Nephron progenitor cell (in vitro differentiated cells): ENCODE results near the gene SERPINA3.

Experiments used
- DNase-seq: peaks from one replicate; pipeline ENCODE4 v3.0.0; 2021
- H3K27ac Mint-ChIP-seq: 2 replicates; pipeline ENCODE4 v1.8.0; 2021; ENCODE audit warnings: mild to moderate bottlenecking, moderate library complexity, mixed read lengths
- H3K27me3 Mint-ChIP-seq: 2 replicates; pipeline ENCODE4 v1.8.0; 2021; ENCODE audit warnings: mild to moderate bottlenecking, low read depth, mixed read lengths; ENCODE audit not compliant: poor library complexity
- H3K36me3 Mint-ChIP-seq: 2 replicates; pipeline ENCODE4 v1.8.0; 2021; ENCODE audit warnings: low read depth, mixed read lengths
- H3K4me1 Mint-ChIP-seq: 2 replicates; pipeline ENCODE4 v1.8.0; 2021; ENCODE audit warnings: mixed read lengths
- H3K4me3 Mint-ChIP-seq: 2 replicates; pipeline ENCODE4 v1.8.0; 2021; ENCODE audit warnings: mild to moderate bottlenecking, moderate library complexity, mixed read lengths
- H3K9me3 Mint-ChIP-seq: 2 replicates; pipeline ENCODE4 v1.8.0; 2021; ENCODE audit warnings: mild to moderate bottlenecking, moderate library complexity, mixed read lengths
- TF ChIP-seq, protein P1 (sequence below): fragments of 200-600 bp; sonication (generic); IDR thresholded peaks from 2 replicates; pipeline ENCODE4 v1.5.0; 2021; ENCODE audit warnings: antibody characterized with exemption

The SERPINA3 gene

DNA sequence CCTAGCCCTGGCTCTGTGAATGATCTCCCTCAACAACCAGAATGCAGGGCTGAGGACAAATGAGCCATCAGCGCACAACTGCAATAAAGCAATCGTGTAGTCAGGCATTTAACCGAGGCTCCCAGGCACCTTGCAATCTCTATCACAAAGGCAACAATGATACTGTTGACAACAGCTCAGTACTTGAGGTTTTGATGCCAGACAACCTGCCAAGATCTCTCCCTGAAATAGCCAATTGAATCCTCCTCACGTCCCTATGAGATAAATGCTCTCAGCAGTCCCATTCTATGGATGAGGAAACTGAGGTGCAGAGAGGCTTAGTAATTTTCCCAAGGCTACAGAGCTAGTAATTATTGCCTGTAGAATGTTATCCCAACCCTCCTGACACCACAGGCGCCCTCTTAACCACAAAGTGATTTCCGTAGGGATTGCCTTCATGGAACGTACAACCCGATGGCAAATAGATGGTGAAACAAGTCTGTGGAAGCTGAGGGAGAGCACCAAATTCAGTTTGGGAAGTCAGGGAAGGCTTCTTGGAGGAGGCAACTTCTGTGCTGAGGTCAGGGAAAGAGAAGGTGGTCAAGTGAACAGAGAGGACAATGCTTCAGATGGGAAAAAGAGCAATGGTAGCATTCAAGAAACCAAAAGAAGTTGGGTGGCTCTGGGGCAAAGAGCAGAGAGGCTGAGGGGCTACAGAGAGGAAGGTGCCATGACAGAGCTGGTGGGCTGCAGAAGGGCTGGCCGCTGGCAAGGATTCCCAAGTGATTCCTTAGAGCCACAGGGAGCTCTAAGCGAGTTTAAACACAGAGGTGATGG is 12.6 kb downstream of the SERPINA3 start:
- Mint-ChIP-seq H3K4me1 (no peaks in the 10 kb centered on the region), H3K9me3 (peaks cover 8% of the 10 kb centered on the region), H3K27ac (no peak overlapping the region)

DNA sequence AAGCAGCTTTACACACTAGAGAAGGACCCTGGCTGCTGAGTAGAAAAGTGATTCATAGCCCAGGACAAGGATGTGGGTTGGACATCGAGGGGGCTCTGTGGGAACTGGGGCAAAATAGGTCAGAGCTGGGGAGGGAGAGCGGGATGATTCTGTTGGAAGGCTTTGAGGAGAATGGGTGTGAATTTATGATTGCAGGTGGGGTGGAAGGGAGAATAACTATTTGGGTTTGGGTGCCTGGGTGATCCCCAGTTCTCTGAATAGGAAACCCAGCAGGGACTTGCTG is 13.1 kb downstream of the SERPINA3 start:
- TF ChIP-seq, protein P1, sequence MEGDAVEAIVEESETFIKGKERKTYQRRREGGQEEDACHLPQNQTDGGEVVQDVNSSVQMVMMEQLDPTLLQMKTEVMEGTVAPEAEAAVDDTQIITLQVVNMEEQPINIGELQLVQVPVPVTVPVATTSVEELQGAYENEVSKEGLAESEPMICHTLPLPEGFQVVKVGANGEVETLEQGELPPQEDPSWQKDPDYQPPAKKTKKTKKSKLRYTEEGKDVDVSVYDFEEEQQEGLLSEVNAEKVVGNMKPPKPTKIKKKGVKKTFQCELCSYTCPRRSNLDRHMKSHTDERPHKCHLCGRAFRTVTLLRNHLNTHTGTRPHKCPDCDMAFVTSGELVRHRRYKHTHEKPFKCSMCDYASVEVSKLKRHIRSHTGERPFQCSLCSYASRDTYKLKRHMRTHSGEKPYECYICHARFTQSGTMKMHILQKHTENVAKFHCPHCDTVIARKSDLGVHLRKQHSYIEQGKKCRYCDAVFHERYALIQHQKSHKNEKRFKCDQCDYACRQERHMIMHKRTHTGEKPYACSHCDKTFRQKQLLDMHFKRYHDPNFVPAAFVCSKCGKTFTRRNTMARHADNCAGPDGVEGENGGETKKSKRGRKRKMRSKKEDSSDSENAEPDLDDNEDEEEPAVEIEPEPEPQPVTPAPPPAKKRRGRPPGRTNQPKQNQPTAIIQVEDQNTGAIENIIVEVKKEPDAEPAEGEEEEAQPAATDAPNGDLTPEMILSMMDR = no peak
- Mint-ChIP-seq H3K27me3 (peaks cover 26% of the 10 kb centered on the region), H3K4me3 (no peak overlapping the region), H3K27ac (no peak overlapping the region), H3K4me1 (no peaks in the 10 kb centered on the region), H3K9me3 (peaks cover 3% of the 10 kb centered on the region), H3K36me3 (no peaks in the 10 kb centered on the region)
- no peak for DNase-seq

More for the DNA sequence above, 12.6 kb downstream of the SERPINA3 start:
- TF ChIP-seq, protein P1 = no peak
- no peak overlapping the region for H3K4me3 Mint-ChIP-seq
- no peaks in the 10 kb centered on the region for H3K36me3 Mint-ChIP-seq
- no peak for DNase-seq
- H3K27me3 Mint-ChIP-seq = peaks cover 22% of the 10 kb centered on the region

DNA sequence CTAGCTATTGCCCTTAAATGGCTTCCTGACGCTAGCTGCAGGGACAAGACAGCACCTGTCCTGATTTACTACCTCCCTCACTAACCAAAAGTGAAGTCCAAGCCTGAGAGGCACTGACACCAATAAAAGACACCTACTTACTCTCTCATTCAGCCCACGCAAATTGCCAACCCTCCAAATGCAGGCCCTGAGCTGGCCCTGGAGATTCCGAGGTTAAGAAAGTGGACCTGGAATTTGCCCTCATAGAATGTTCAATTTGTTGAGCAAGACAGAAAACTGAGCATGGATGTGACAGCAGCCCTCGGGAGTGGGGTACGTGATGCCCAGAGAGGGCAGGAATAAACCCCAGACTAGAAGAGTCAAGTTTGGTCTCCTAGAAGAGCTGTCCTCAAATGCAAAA is 16.4 kb downstream of the SERPINA3 start:
- Mint-ChIP-seq H3K27ac (no peak overlapping the region), H3K9me3 (no peaks in the 10 kb centered on the region), H3K27me3 (peaks cover 36% of the 10 kb centered on the region)

DNA sequence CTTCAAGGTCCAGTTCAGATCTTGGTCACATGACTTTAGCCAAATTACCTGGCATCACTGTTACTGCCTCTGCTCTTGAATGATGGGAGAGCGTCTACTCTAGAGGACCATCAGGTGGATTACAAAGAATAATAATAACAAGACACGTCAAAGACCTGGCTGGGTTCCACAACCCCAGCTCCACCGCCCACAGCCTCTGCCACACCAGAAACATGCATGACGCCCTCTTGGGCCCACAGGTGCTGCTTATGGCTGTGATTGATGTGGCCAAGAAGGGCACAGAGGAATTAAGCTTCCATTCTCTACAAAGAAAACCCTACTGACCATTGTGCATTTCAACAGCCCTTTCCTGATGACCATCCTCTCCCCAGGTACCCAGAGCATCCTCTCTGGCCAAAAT is 18.2 kb downstream of the SERPINA3 start:
- TF ChIP-seq, protein P1 = no peak
- H3K27ac Mint-ChIP-seq = no peak overlapping the region
- H3K9me3 Mint-ChIP-seq = no peaks in the 10 kb centered on the region
- H3K36me3 Mint-ChIP-seq = no peaks in the 10 kb centered on the region
- H3K4me1 Mint-ChIP-seq = no peaks in the 10 kb centered on the region
- peaks cover 48% of the 10 kb centered on the region for H3K27me3 Mint-ChIP-seq
- no peak for DNase-seq
- no peak overlapping the region for H3K4me3 Mint-ChIP-seq

More for the DNA sequence above, 16.4 kb downstream of the SERPINA3 start:
- Mint-ChIP-seq H3K4me3 (no peak overlapping the region), H3K36me3 (no peaks in the 10 kb centered on the region), H3K4me1 (no peaks in the 10 kb centered on the region)
- DNase-seq = no peak
- TF ChIP-seq, protein P1 = no peak

- peaks cover 48% of the 10 kb centered on the region for H3K27me3 Mint-ChIP-seq
- no peak for DNase-seq
- H3K4me3 Mint-ChIP-seq = no peak overlapping the region
- TF ChIP-seq, protein P1 = no peak
- no peaks in the 10 kb centered on the region for H3K4me1 Mint-ChIP-seq
- H3K9me3 Mint-ChIP-seq = no peaks in the 10 kb centered on the region
- H3K27ac Mint-ChIP-seq = no peak overlapping the region
- no peaks in the 10 kb centered on the region for H3K36me3 Mint-ChIP-seq
Observed at GRCh38 chr14:94631050-94631449, 18.9 kb downstream of the SERPINA3 start.
